Chondrocyte (in vitro differentiated cells): ENCODE data around the gene ATP7B. TPM values are rescaled to one million over a fixed set of nuclear protein-coding genes. Genes with fewer than 3 reads are reported as not detected.
A peak's percentile ranks its signal among the peaks of the same experiment; 100 is the strongest.

Source experiments
- DNase-seq: peaks from one replicate; pipeline ENCODE4 v3.0.0; 2021; ENCODE audit warnings: mixed read lengths, low spot score
- H3K27ac Mint-ChIP-seq: one replicate; pipeline ENCODE4 v1.8.0; 2021; ENCODE audit warnings: mild to moderate bottlenecking, moderate library complexity, mixed read lengths; ENCODE audit not compliant: unreplicated experiment
- H3K27me3 Mint-ChIP-seq: 2 replicates; pipeline ENCODE4 v1.8.0; 2021; ENCODE audit warnings: low read depth, mixed read lengths
- H3K36me3 Mint-ChIP-seq: 2 replicates; pipeline ENCODE4 v1.8.0; 2021; ENCODE audit warnings: low read depth, mixed read lengths
- H3K4me1 Mint-ChIP-seq: 2 replicates; pipeline ENCODE4 v1.8.0; 2021; ENCODE audit warnings: low read depth, mild to moderate bottlenecking, mixed read lengths
- H3K4me3 Mint-ChIP-seq: one replicate; pipeline ENCODE4 v1.8.0; 2021; ENCODE audit warnings: mild to moderate bottlenecking, moderate library complexity, mixed read lengths; ENCODE audit not compliant: unreplicated experiment
- H3K9me3 Mint-ChIP-seq: 2 replicates; pipeline ENCODE4 v1.8.0; 2021; ENCODE audit warnings: low read depth, mixed read lengths
- total RNA-seq: library from RNA; stranded (reverse); gene quantifications from 3 replicates; pipeline ENCODE4 v1.2.1, GENCODE V29; 2021
- TF ChIP-seq, protein P1 (sequence below): fragments of 200-600 bp; sonication (generic); IDR thresholded peaks from 2 replicates; pipeline ENCODE4 v1.5.0; 2021; ENCODE audit warnings: antibody characterized with exemption, mild to moderate bottlenecking, moderate library complexity

The ATP7B gene
- total RNA-seq, 1 donor from 2014 or later = 16.8 TPM

DNA sequence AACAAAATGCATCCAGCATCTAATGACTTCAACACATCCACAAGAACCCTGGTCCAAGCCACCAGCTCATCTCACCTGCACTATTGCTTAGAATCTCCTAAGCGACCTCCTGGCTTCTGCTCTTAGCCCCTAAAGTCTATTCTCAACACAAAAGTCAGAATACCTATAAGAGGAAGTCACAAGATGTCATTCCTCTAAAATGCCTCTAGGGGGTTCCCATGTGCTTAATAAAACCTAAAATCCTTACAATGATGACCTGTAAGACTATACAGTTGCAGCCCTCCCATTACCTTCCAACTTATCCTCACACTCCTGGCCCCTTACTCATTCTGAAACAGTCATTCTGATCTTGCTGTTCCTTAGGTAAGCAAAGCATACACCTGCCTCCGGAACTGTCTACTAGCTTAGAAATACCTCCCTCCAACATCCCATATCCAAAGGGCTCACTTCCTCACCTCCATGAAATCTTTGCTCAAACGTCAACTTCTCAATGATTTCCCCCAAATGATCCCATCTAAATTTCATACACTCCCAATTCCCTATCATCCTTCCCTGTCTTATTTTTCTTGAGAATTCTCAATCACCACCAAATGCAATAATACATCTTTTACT is 10.0 kb downstream of the ATP7B start:
- Mint-ChIP-seq H3K27me3 (no peaks in the 10 kb centered on the region), H3K27ac (no peak overlapping the region), H3K4me1 (peaks cover 14% of the 10 kb centered on the region), H3K36me3 (no peaks in the 10 kb centered on the region), H3K4me3 (no peak overlapping the region), H3K9me3 (no peaks in the 10 kb centered on the region)
- DNase-seq = no peak
- TF ChIP-seq, protein P1, sequence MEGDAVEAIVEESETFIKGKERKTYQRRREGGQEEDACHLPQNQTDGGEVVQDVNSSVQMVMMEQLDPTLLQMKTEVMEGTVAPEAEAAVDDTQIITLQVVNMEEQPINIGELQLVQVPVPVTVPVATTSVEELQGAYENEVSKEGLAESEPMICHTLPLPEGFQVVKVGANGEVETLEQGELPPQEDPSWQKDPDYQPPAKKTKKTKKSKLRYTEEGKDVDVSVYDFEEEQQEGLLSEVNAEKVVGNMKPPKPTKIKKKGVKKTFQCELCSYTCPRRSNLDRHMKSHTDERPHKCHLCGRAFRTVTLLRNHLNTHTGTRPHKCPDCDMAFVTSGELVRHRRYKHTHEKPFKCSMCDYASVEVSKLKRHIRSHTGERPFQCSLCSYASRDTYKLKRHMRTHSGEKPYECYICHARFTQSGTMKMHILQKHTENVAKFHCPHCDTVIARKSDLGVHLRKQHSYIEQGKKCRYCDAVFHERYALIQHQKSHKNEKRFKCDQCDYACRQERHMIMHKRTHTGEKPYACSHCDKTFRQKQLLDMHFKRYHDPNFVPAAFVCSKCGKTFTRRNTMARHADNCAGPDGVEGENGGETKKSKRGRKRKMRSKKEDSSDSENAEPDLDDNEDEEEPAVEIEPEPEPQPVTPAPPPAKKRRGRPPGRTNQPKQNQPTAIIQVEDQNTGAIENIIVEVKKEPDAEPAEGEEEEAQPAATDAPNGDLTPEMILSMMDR = peak; percentile 83

DNA sequence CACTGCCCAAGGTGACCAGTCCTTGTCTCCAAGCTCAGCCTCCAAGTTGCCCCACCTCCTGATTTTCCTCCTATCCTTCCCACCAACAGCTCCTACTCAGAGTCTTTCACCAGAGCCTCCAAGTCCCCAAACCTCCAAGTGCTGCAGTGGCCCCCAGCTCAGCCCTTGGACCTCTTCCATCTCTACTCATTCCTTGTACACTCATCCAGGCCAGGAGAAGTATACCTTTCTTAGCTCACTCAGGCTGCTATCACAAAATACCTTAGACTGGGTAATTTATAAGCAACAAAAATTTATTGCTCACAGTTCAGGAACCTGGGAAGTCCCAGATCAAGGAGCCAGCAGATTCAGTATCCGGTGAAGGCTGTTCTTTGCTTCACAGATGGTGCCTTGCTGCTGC is 11.3 kb downstream of the ATP7B start:
- Mint-ChIP-seq H3K27me3 (no peaks in the 10 kb centered on the region), H3K27ac (no peak overlapping the region), H3K36me3 (no peaks in the 10 kb centered on the region), H3K4me3 (no peak overlapping the region), H3K9me3 (no peaks in the 10 kb centered on the region), H3K4me1 (peaks cover 26% of the 10 kb centered on the region)
- DNase-seq = no peak
- TF ChIP-seq, protein P1 = no peak

DNA sequence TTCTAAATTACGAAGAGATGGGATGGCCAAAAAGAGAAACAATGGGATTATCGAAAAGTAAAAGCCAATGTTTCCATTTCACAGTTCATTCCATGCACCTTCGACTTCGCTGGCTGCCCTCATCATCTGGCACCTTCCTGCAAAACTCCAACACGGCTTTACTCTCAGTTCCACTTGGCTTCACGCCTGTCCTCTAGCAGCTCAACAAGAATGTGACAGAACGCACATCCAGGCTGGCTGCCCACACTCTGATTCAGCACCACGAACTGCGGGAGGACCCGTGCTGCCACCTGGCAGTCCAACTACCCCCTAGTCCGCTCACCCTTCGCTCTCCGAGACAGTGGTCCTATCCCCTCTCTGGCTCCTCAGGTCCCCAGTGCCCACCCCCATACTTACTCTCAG is 11.7 kb downstream of the ATP7B start:
- TF ChIP-seq, protein P1 = no peak
- H3K27me3 Mint-ChIP-seq = no peaks in the 10 kb centered on the region
- H3K4me3 Mint-ChIP-seq = no peak overlapping the region
- no peaks in the 10 kb centered on the region for H3K36me3 Mint-ChIP-seq
- peak; percentile 80 for DNase-seq
- H3K27ac Mint-ChIP-seq = no peak overlapping the region
- H3K4me1 Mint-ChIP-seq = peaks cover 27% of the 10 kb centered on the region
- no peaks in the 10 kb centered on the region for H3K9me3 Mint-ChIP-seq

GRCh38 chr13:51998723-51999509 is 12.3 kb downstream of the ATP7B start:
- TF ChIP-seq, protein P1 = no peak
- Mint-ChIP-seq H3K4me1 (peaks cover 27% of the 10 kb centered on the region), H3K27ac (no peak overlapping the region), H3K9me3 (no peaks in the 10 kb centered on the region), H3K4me3 (no peak overlapping the region), H3K27me3 (no peaks in the 10 kb centered on the region), H3K36me3 (no peaks in the 10 kb centered on the region)
- DNase-seq = no peak

GRCh38 chr13:51997641-51998330 is 13.5 kb downstream of the ATP7B start:
- Mint-ChIP-seq H3K27ac (no peak overlapping the region), H3K4me1 (peaks cover 27% of the 10 kb centered on the region), H3K4me3 (no peak overlapping the region), H3K9me3 (no peaks in the 10 kb centered on the region), H3K36me3 (no peaks in the 10 kb centered on the region), H3K27me3 (no peaks in the 10 kb centered on the region)
- no peak for DNase-seq
- TF ChIP-seq, protein P1 = no peak
